Stimulated activated CD4-positive, alpha-beta T cell treated with anti-CD3 and anti-CD28 coated beads, TNF-alpha, amount 100 ng/mL, for 1 hour (primary cell): ENCODE results near the gene SLC30A5.
"Not testable (repeated sequence)": the region's sequence is repeated elsewhere in the genome, so short reads cannot be mapped to it uniquely, and the experiment has no call there.

Experiments used
- DNase-seq, 3 donors: peaks; one replicate each; pipeline ENCODE4 v3.0.0-alpha.2; 2020; ENCODE audit warnings: low read depth in 3 of 3, low spot score in 1 of 3

Gene SLC30A5

GRCh38 chr5:69103521-69103920 is 9.7 kb downstream of the SLC30A5 start:
- no peak for DNase-seq

- no peak for DNase-seq
Observed at GRCh38 chr5:69105996-69106906, 12.4 kb downstream of the SLC30A5 start.

- not testable (repeated sequence) for DNase-seq
Observed at GRCh38 chr5:69108367-69108766, 14.6 kb downstream of the SLC30A5 start.

GRCh38 chr5:69113851-69114250 is 20.0 kb downstream of the SLC30A5 start:
- DNase-seq, result no peak

- no peak for DNase-seq
Observed at GRCh38 chr5:69115526-69115925, 21.7 kb downstream of the SLC30A5 start.

GRCh38 chr5:69129413-69129812 is 35.6 kb downstream of the SLC30A5 start:
- no peak for DNase-seq

GRCh38 chr5:69130241-69130640 is 36.4 kb downstream of the SLC30A5 start:
- DNase-seq, result no peak

- DNase-seq, result no peak
Observed at GRCh38 chr5:69131304-69131703, 37.5 kb downstream of the SLC30A5 start.

- DNase-seq, result no peak
Observed at GRCh38 chr5:69134126-69134525, 40.3 kb downstream of the SLC30A5 start.

- no peak for DNase-seq
Observed at GRCh38 chr5:69136293-69136692, 42.5 kb downstream of the SLC30A5 start.

- DNase-seq, result not testable (repeated sequence)
Observed at GRCh38 chr5:69137208-69137607, 43.4 kb downstream of the SLC30A5 start.

- no peak for DNase-seq
Observed at GRCh38 chr5:69137807-69138206, 44.0 kb downstream of the SLC30A5 start.

GRCh38 chr5:69138766-69139165 is 45.0 kb downstream of the SLC30A5 start:
- DNase-seq, result no peak

GRCh38 chr5:69140239-69140638 is 46.4 kb downstream of the SLC30A5 start:
- not testable (repeated sequence) for DNase-seq

GRCh38 chr5:69140827-69141226 is 47.0 kb downstream of the SLC30A5 start:
- DNase-seq, result no peak

GRCh38 chr5:69148576-69148975 is 54.8 kb downstream of the SLC30A5 start:
- DNase-seq, result not testable (repeated sequence)

GRCh38 chr5:69148981-69149675 is 55.3 kb downstream of the SLC30A5 start:
- DNase-seq, result no peak

GRCh38 chr5:69149676-69150010 is 55.8 kb downstream of the SLC30A5 start:
- DNase-seq, result no peak

GRCh38 chr5:69152731-69153130 is 58.9 kb downstream of the SLC30A5 start:
- no peak for DNase-seq

- no peak for DNase-seq
Observed at GRCh38 chr5:69156456-69156855, 62.6 kb downstream of the SLC30A5 start.

GRCh38 chr5:69158039-69158438 is 64.2 kb downstream of the SLC30A5 start:
- DNase-seq, result no peak

- DNase-seq, result no peak
Observed at GRCh38 chr5:69160651-69161050, 66.8 kb downstream of the SLC30A5 start.
